ENCODE measurements around the gene TMEM60. TPM values are rescaled to one million over a fixed set of nuclear protein-coding genes. Genes with fewer than 3 reads are reported as not detected.
"Not testable (repeated sequence)": the region's sequence is repeated elsewhere in the genome, so short reads cannot be mapped to it uniquely, and the experiment has no call there.

TMEM60 gene
- total RNA-seq: 1 to 10 TPM; 7.1 to 9.5 TPM

GRCh38 chr7:77798394-77799077 lies at the start of gene TMEM60, which contains the start of gene PHTF2:
Gene TMEM60, minus strand, starts transcription at chr7:77798434. Its CDS starts 4,061 bp downstream, at chr7:77794373.
Gene PHTF2, plus strand, starts transcription at chr7:77798773.
- Mint-ChIP-seq H3K9me3 (no peaks in the 10 kb centered on the region), H3K27ac (peak within 1 kb of the TSS; percentile 97 to 99), H3K36me3 (peaks cover 19 to 39% of the 10 kb centered on the region in 2 donors)
- DNase-seq (ENCODE audit: low spot score in 2 of 2): peak; percentile 87 to 98
- peak; percentile 93 to 94 for ATAC-seq

DNA sequence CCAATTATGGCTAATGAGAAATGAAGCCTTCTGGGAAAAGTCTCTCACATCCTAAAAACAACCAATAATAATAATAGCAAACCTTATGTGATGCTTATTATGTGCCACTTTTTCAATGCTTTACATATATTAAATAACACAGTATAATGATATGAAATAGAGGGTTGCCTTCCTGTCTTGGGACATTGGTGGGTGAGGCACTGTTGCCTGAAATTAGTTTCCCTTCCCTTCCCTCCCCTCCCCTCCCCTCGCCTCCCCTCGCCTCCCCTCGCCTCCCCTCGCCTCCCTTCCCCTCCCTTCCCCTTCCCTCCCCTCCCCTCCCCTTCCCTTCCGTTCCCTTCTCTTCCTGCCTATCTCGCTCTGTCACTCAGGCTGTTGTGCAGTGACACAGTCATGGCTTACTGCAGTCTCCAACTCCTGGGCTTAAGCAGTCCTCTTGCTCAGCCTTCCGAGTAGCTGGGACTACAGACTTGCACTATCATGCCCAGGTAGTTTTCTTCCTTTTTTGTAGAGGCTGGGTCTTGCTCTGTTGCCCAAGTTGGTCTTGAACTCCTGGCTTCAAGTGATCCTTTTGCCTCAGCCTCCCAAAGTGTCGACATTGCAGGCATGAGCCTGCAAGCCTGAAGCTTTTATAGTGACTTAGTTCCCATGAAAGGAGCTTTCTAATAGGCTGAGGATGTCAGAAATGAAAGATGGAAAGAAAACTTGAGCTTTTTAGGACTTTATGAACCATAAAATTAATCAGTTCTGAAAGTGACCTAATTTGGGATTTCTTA lies 48.3 kb upstream of the TMEM60 start:
- no peak overlapping the region for H3K27ac Mint-ChIP-seq
- peaks cover 0 to 10% of the 10 kb centered on the region in 2 donors for H3K36me3 Mint-ChIP-seq
- no peaks in the 10 kb centered on the region for H3K9me3 Mint-ChIP-seq
- ATAC-seq (no peak), DNase-seq (ENCODE audit: low spot score in 2 of 2) (no peak)

- DNase-seq (ENCODE audit: low spot score in 2 of 2) (no peak), ATAC-seq (no peak)
- H3K9me3 Mint-ChIP-seq: no peaks in the 10 kb centered on the region
- no peak overlapping the region for H3K27ac Mint-ChIP-seq
- peaks cover 0 to 9% of the 10 kb centered on the region in 2 donors for H3K36me3 Mint-ChIP-seq
Observed at GRCh38 chr7:77843194-77843593, 45.0 kb upstream of the TMEM60 start.

- ATAC-seq (no peak), DNase-seq (ENCODE audit: low spot score in 2 of 2) (no peak)
- peaks cover 4 to 12% of the 10 kb centered on the region in 2 donors for H3K36me3 Mint-ChIP-seq
- H3K27ac Mint-ChIP-seq: peak overlapping the region in 1 of 2 donors; percentile 91
- H3K9me3 Mint-ChIP-seq: peaks cover 0 to 6% of the 10 kb centered on the region in 2 donors
Observed at GRCh38 chr7:77839919-77840318, 41.7 kb upstream of the TMEM60 start.

GRCh38 chr7:77838929-77839491 lies 40.8 kb upstream of the TMEM60 start:
- H3K27ac Mint-ChIP-seq: no peak overlapping the region
- no peak for DNase-seq (ENCODE audit: low spot score in 2 of 2)
- ATAC-seq: no peak
- H3K36me3 Mint-ChIP-seq: peaks cover 4 to 16% of the 10 kb centered on the region in 2 donors
- H3K9me3 Mint-ChIP-seq: peaks cover 0 to 6% of the 10 kb centered on the region in 2 donors

DNA sequence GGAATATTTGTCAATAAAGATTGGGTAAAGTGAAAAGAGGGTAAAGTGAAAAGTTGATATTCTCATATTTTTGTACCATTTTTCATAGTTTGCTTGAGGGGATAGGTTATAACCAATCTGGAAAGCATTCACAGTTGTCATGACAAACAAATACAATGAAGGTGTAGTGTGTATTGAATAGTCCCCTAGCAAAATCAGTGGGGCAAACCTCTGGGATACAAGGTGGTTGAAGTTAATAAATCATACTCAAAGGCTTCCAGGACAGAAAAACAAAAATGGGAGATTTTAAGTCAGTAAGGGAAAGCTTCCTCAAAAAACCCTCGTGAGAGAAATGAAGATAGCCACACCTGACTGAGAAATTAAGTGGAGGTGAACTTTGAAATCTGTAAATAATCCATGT lies 39.7 kb upstream of the TMEM60 start:
- Mint-ChIP-seq H3K9me3 (peaks cover 0 to 6% of the 10 kb centered on the region in 2 donors), H3K27ac (no peak overlapping the region), H3K36me3 (peaks cover under 1 to 16% of the 10 kb centered on the region in 2 donors)
- ATAC-seq (no peak), DNase-seq (ENCODE audit: low spot score in 2 of 2) (no peak)

DNA sequence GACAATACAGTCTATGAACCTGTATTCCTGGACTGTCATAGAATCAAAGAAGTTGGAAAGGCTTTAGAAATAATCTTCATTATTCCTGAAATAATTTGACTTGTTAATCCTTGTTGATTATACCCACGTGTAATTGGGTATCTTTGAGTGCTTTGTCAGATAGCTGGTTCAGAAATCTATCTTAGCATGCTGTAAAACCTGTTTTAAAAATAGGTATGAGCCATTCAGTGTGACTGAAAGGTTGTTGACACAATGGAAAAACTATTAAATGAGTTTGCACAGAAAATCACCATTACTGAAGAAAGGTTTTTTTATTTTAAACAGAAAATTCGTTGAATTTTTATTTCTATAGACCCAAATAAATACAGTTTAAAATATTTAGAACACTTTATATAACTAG lies 39.0 kb upstream of the TMEM60 start:
- H3K9me3 Mint-ChIP-seq: peaks cover 0 to 6% of the 10 kb centered on the region in 2 donors
- no peak for ATAC-seq
- no peak overlapping the region for H3K27ac Mint-ChIP-seq
- no peak for DNase-seq (ENCODE audit: low spot score in 2 of 2)
- H3K36me3 Mint-ChIP-seq: peaks cover 0 to 16% of the 10 kb centered on the region in 2 donors

DNA sequence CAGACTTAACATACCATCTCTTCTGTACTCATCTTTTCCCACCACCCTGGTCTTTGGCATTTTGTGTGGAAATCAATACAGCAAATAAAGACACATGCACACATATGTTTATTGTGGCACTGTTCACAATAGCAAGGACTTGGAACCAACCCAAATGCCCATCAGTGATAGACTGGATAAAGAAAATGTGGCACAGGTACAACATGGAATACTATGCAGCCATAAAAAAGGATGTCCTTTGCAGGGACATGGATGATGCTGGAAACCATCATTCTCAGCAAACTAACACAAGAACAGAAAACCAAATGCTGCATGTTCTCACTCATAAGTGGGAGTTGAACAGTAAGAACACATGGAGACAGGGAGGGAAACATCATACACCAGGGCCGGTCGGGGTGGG lies 38.2 kb upstream of the TMEM60 start:
- not testable (repeated sequence) for ATAC-seq; DNase-seq (ENCODE audit: low spot score in 2 of 2); H3K9me3 Mint-ChIP-seq; H3K27ac Mint-ChIP-seq
- peaks cover 0 to 16% of the 10 kb centered on the region in 2 donors for H3K36me3 Mint-ChIP-seq

- peaks cover 0 to 16% of the 10 kb centered on the region in 2 donors for H3K36me3 Mint-ChIP-seq
- H3K27ac Mint-ChIP-seq: no peak overlapping the region
- DNase-seq (ENCODE audit: low spot score in 2 of 2) (no peak), ATAC-seq (no peak)
- peaks cover 0 to 6% of the 10 kb centered on the region in 2 donors for H3K9me3 Mint-ChIP-seq
Observed at GRCh38 chr7:77833136-77833535, 34.9 kb upstream of the TMEM60 start.

DNA sequence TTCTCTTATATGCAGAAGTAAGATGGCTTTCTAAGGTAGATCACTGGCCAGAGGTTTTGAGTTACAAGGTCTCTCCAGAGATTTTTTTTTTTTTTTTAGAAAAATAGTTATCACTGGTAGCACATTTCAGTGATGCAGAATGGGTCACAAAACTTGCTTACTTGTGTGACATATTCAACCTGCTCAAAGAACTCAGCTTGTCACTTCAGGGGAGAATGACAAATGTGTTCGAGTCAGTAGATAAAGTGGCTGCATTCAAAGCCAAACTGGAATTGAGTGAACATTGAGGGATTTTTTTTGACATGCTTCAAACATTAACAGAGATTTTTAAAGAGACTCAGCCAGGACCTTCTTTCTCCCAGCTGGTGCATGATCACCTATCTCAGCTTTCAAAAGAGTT lies 33.7 kb upstream of the TMEM60 start:
- Mint-ChIP-seq H3K9me3 (peaks cover 0 to 6% of the 10 kb centered on the region in 2 donors), H3K27ac (no peak overlapping the region), H3K36me3 (peaks cover 0 to 16% of the 10 kb centered on the region in 2 donors)
- DNase-seq (ENCODE audit: low spot score in 2 of 2) (no peak), ATAC-seq (no peak)

DNA sequence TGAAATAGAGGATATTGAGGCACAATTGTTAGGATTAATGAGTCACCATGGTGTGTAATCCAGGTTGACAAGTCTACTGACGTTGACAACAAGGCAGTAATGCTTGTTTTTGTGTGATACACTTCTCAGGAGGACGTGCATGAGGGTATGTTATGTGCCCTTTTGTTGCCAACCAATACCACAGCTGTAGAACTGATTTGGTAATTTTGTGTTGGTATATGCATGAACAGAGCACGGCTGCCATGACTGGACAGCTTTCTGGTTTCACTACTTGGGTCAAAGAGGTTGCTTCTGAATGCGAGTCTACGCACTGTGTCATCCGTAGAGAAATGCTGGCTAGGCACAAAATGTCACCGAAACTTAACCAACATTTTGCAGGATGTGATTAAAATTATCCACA lies 33.2 kb upstream of the TMEM60 start:
- no peak for DNase-seq (ENCODE audit: low spot score in 2 of 2)
- H3K36me3 Mint-ChIP-seq: peaks cover 0 to 14% of the 10 kb centered on the region in 2 donors
- peak overlapping the region in 1 of 2 donors; percentile 68 for H3K27ac Mint-ChIP-seq
- peaks cover 4 to 5% of the 10 kb centered on the region in 2 donors for H3K9me3 Mint-ChIP-seq
- ATAC-seq: peak; percentile 71 to 78

DNA sequence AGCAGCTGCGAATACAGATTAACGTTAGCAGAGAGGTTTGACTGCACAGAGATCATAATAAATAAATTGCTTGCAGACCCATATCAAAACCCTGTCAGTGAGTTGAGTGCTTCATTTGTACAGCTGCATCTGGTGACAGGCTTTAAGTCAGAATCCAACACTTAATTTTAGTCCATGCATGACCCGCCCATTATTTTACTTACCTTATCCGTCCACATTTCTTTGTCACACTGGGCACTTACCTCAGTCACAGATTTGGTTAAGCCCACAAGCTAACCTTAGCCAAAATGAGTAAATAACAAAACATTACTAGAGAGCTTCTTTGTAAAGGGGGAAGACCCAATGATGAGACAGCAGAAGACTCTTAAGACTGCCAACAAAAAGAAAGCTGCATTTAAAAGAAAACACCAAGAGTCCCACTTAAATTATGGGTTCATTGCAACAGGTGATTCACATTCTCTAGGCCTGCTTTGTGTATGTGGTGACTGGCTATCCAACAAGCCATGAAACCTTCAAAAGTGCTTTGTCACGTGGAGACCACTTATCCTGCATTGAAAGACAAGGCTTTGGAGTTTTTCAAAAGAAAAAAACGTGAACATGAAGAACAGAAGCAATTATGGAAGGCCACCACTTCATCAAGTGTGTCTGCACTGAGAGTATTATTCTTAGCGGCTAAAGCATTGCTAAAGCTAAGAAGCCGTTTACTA lies 32.6 kb upstream of the TMEM60 start:
- H3K27ac Mint-ChIP-seq: peak overlapping the region in 1 of 2 donors; percentile 68
- DNase-seq (ENCODE audit: low spot score in 2 of 2) (no peak), ATAC-seq (no peak)
- peaks cover under 1 to 10% of the 10 kb centered on the region in 2 donors for H3K36me3 Mint-ChIP-seq
- H3K9me3 Mint-ChIP-seq: peaks cover 1 to 7% of the 10 kb centered on the region in 2 donors

DNA sequence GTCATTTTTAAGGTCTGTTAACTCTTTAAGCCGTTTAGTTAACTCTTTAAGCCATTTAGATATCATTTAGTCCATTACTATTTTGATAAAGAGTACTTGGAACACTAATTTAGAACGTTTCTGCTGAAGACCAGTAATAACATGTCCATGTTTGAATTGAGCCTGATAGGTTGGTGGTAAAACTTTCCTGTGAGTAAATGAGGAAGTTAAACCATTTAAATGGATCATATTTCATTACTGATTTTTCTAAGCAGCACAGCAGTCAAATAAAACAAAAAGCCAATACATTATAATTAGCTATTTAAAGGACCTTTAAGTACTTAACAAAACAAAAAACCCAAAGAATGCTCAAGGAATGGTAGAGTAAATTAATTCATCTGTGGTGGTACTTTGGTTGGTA lies 29.8 kb upstream of the TMEM60 start:
- H3K9me3 Mint-ChIP-seq: peaks cover 17 to 19% of the 10 kb centered on the region in 2 donors
- H3K36me3 Mint-ChIP-seq: peaks cover 13 to 27% of the 10 kb centered on the region in 2 donors
- no peak for DNase-seq (ENCODE audit: low spot score in 2 of 2)
- ATAC-seq: no peak
- no peak overlapping the region for H3K27ac Mint-ChIP-seq

GRCh38 chr7:77826300-77826699 lies 28.1 kb upstream of the TMEM60 start:
- DNase-seq (ENCODE audit: low spot score in 2 of 2) (no peak), ATAC-seq (no peak)
- Mint-ChIP-seq H3K27ac (no peak overlapping the region), H3K9me3 (peaks cover 25 to 26% of the 10 kb centered on the region in 2 donors), H3K36me3 (peaks cover 20 to 37% of the 10 kb centered on the region in 2 donors)

- ATAC-seq (no peak), DNase-seq (ENCODE audit: low spot score in 2 of 2) (no peak)
- Mint-ChIP-seq H3K36me3 (peaks cover 32 to 49% of the 10 kb centered on the region in 2 donors), H3K27ac (no peak overlapping the region), H3K9me3 (peaks cover 34 to 37% of the 10 kb centered on the region in 2 donors)
Observed at GRCh38 chr7:77825131-77825530, 26.9 kb upstream of the TMEM60 start.

DNA sequence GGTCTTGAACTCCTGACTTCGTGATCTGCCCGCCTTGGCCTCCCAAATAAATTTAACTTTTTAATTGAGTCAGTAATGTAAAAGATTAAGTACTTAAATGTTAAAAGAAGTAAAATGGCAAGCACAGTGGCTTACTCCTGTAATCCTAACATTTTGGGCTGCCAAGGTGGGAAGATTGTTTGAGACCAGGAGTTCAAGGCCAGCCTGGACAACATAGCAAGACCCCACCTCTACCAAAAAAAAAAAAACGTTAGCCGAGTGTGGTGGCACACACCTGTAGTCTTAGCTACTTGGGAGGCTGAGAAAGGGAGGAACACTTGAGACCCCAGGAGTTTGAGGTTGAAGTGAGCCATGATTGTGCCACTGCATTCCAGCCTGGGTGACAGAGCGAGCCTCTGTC lies 26.4 kb upstream of the TMEM60 start:
- DNase-seq (ENCODE audit: low spot score in 2 of 2) (no peak), ATAC-seq (no peak)
- peaks cover 36 to 54% of the 10 kb centered on the region in 2 donors for H3K36me3 Mint-ChIP-seq
- peaks cover 38 to 41% of the 10 kb centered on the region in 2 donors for H3K9me3 Mint-ChIP-seq
- H3K27ac Mint-ChIP-seq: no peak overlapping the region

Data from activated naive CD4-positive, alpha-beta T cell treated with anti-CD3 and anti-CD28 coated beads, Interleukin-2, amount 50 U/mL, for 72 hours (primary cell).